Caco-2 (cell line): ENCODE data around the gene TTLL6. TPM values are rescaled to one million over a fixed set of nuclear protein-coding genes. Genes with fewer than 3 reads are reported as not detected.

Experiments
- Bru-seq: library from RNA; stranded (reverse); fragments of 400-500 nt; gene quantifications from one replicate; lab custom pipeline; 2021; lab: Mats Ljungman, UMichigan
- BruChase-seq, 2 experiments: library from RNA; stranded (reverse); fragments of 400-500 nt; gene quantifications; one replicate each; lab custom pipeline; 2021; lab: Mats Ljungman, UMichigan
- BruUV-seq: library from RNA; stranded (reverse); fragments of 400-500 nt; replicated peaks from 2 replicates; lab custom pipeline; 2021; lab: Mats Ljungman, UMichigan
- CTCF ChIA-PET: fragments of 300-600 bp; sonication (Branson Sonifier 250); formaldehyde crosslinking; loops from one replicate; lab custom pipeline; 2022; ENCODE audit warnings: antibody characterized with exemption; lab: Charles Lee
- POLR2A ChIA-PET: fragments of 300-600 bp; sonication (Branson Sonifier 250); formaldehyde crosslinking; loops from one replicate; lab custom pipeline; 2022; ENCODE audit warnings: antibody characterized with exemption; lab: Charles Lee
- DNase-seq, 2 experiments: peaks; one replicate each; pipeline versions ENCODE4 v3.0.0 to v3.0.0-alpha.2; 2020 to 2022
- H3K27me3 ChIP-seq: replicated peaks from 2 replicates; pipeline ENCODE4 v1.6.0; 2011; ENCODE audit warnings: low read length; ENCODE audit not compliant: control insufficient read depth, insufficient read depth
- H3K36me3 ChIP-seq: 2 replicates; pipeline ENCODE4 v1.5.1; 2011; ENCODE audit warnings: low read length; ENCODE audit not compliant: control insufficient read depth, insufficient read depth
- H3K4me1 ChIP-seq: fragments of 250-450 bp; sonication (Bioruptor Pico); 2 replicates; pipeline ENCODE4 v1.5.1; 2020; ENCODE audit warnings: mild to moderate bottlenecking
- H3K4me3 ChIP-seq: 2 replicates; pipeline ENCODE4 v1.5.1; 2011; ENCODE audit warnings: low read depth, mild to moderate bottlenecking, control low read depth, low read length
- H3K9me3 ChIP-seq: fragments of 250-450 bp; sonication (Bioruptor Pico); 2 replicates; pipeline ENCODE4 v1.5.1; 2020; ENCODE audit warnings: mild to moderate bottlenecking, moderate library complexity
- H3K27ac Mint-ChIP-seq: one replicate; pipeline ENCODE4 v1.8.0; 2022; ENCODE audit warnings: mixed read lengths; ENCODE audit not compliant: unreplicated experiment
- H3K27me3 Mint-ChIP-seq: one replicate; pipeline ENCODE4 v1.8.0; 2022; ENCODE audit warnings: mixed read lengths; ENCODE audit not compliant: insufficient read depth, unreplicated experiment
- H3K36me3 Mint-ChIP-seq: one replicate; pipeline ENCODE4 v1.8.0; 2022; ENCODE audit warnings: mild to moderate bottlenecking, mixed read lengths; ENCODE audit not compliant: insufficient read depth, unreplicated experiment
- H3K4me1 Mint-ChIP-seq: one replicate; pipeline ENCODE4 v1.8.0; 2022; ENCODE audit warnings: low read depth, mixed read lengths; ENCODE audit not compliant: unreplicated experiment
- H3K4me3 Mint-ChIP-seq: one replicate; pipeline ENCODE4 v1.8.0; 2022; ENCODE audit warnings: mild to moderate bottlenecking, moderate library complexity, mixed read lengths; ENCODE audit not compliant: unreplicated experiment
- H3K9me3 Mint-ChIP-seq: one replicate; pipeline ENCODE4 v1.8.0; 2022; ENCODE audit warnings: mixed read lengths; ENCODE audit not compliant: unreplicated experiment
- intact Hi-C: fragments of 100-400 bp; cut with micrococcal nuclease; formaldehyde crosslinking; loops from one replicate; pipeline ENCODE4 v1.10.0; 2022; ENCODE audit not compliant: unreplicated experiment
- long read RNA-seq: library from polyadenylated mRNA; stranded (forward); transcript quantifications from one replicate; pipeline ENCODE4 v2.0.0, GENCODE V29; 2022
- total RNA-seq: library from RNA; stranded (reverse); gene quantifications from 2 replicates; pipeline ENCODE4 v1.2.3, GENCODE V29; 2022
- TF ChIP-seq, protein P1 (sequence below), 2 experiments: fragments of 200-600 bp in 1 of 2; IDR thresholded peaks; 1 replicate in 1 of 2; 2 replicates in 1 of 2; pipeline versions ENCODE4 v1.5.1 to v1.8.0; 2011 to 2022; ENCODE audit warnings: antibody characterized with exemption in 1 of 2, control low read depth in 1 of 2, inconsistent platforms in 1 of 2, low read depth in 1 of 2, low read length in 1 of 2, mild to moderate bottlenecking in 1 of 2, moderate library complexity in 1 of 2; ENCODE audit not compliant: insufficient read depth in 1 of 2, severe bottlenecking in 1 of 2, unreplicated experiment in 1 of 2

The TTLL6 gene
- 0.16 and 0.81 TPM in 2 replicates for total RNA-seq
- Bru-seq, nascent RNA, result percentile 31 among the genes with signal in this experiment
- percentile 22 among the genes with signal in this experiment for BruChase-seq, experiment 1, labeled RNA remaining after a 2-hour chase
- BruChase-seq, experiment 2, labeled RNA remaining after a 6-hour chase, result percentile 22 among the genes with signal in this experiment
- long read RNA-seq, result 0 reads

DNA sequence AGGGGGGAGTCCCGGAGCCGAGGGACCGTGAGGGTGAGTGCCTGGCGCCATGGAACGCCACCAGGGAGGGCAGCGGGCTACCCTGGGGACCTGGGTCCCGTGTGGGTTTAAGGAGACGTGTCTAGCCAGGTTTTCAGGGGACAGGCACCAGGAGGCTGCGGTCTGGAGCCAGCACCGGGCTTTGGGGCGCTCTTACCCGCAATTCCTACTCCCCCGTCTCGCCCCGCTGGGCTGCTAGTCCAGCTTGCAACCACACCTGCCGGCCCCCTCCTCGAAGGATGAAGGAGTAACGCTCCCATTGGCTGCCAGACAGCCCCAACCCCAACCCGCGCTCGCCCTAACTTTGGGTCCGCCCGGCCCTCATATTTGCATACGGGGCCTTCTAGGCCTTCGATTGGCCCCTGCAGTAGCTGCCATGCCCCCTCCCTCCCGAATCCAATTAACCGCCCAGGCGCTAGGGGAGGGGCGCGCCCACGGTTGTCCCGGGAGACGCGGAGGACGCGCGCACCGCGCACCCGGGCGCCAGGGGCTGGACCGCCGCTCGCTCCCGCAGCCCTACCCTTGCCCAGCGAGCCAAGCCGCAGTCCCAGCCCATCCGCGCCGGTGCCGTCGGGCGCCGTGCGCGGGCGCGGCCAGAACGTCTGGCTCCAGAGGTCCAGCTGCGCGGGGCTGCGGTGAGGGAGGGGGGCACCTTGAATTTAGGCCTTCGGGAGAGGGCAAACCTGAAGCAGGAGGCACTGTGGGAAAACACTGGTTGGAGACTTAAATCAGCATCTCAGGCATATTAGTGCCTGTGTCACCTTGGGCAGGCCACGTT is at the start of gene TTLL6:
Gene TTLL6 (minus strand): TSS at position 456 of the 817 bp plus-strand sequence. CDS start 157 bp downstream, at position 299.
- Mint-ChIP-seq H3K36me3 (no peaks in the 10 kb centered on the region), H3K27ac (no peak within 1 kb of the TSS), H3K9me3 (no peaks in the 10 kb centered on the region), H3K4me3 (peak within 1 kb of the TSS; percentile 75), H3K27me3 (peaks cover 2% of the 10 kb centered on the region), H3K4me1 (peaks cover 8% of the 10 kb centered on the region)
- Histone ChIP-seq H3K27me3 (no peaks in the 10 kb centered on the region), H3K9me3 (no peaks in the 10 kb centered on the region), H3K4me1 (peaks cover 10% of the 10 kb centered on the region), H3K4me3 (peak within 1 kb of the TSS; percentile 54), H3K36me3 (no peaks in the 10 kb centered on the region)
- peak; percentile 99 to 100 for DNase-seq
- TF ChIP-seq, protein P1, sequence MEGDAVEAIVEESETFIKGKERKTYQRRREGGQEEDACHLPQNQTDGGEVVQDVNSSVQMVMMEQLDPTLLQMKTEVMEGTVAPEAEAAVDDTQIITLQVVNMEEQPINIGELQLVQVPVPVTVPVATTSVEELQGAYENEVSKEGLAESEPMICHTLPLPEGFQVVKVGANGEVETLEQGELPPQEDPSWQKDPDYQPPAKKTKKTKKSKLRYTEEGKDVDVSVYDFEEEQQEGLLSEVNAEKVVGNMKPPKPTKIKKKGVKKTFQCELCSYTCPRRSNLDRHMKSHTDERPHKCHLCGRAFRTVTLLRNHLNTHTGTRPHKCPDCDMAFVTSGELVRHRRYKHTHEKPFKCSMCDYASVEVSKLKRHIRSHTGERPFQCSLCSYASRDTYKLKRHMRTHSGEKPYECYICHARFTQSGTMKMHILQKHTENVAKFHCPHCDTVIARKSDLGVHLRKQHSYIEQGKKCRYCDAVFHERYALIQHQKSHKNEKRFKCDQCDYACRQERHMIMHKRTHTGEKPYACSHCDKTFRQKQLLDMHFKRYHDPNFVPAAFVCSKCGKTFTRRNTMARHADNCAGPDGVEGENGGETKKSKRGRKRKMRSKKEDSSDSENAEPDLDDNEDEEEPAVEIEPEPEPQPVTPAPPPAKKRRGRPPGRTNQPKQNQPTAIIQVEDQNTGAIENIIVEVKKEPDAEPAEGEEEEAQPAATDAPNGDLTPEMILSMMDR (IDR thresholded peaks at IDR 0.05; ENCODE audit: insufficient read depth in 1 of 2, low read depth in 1 of 2, low read length in 1 of 2, severe bottlenecking in 1 of 2, unreplicated experiment in 1 of 2), result peak in 1 of 2 experiments; percentile 17
- BruUV-seq, result no TSS peak
- ChIA-PET CTCF (interaction anchor here (0.7 to 31.3 kb wide), 13 partner anchors 8 to 145 kb away, joined by 3 to 1184 read pairs (median 6); partner anchors contain the start of genes ATP5MC1 and HOXB13), POLR2A (interaction anchor here (0.6 to 1.1 kb wide), 3 partner anchors 62 to 86 kb away, joined by 5 to 8 read pairs (median 8); partner anchors contain the start of gene ATP5MC1)
- intact Hi-C loops, result loop anchor here (1.0 kb wide), 3 partner anchors 14 to 54 kb away; partner anchors contain the start of gene CALCOCO2

DNA sequence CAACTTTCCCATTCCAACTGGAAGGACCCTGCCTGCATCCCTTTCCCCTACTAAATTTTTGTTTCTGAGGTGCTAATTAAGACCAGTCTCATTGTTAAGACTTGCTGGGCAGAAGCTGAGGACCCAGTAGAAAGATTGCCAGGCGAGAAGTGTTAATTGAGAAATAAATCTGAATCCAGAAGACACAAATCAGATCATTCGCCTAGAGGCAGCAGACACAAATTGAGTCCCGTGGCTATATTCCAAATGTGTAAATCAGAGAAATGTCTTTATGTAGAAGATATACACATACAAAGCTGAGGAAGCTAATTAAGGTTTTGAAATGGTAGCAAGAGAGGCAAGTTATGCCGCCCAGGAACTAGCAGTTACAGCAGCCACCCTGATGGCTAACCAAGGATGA is 43.4 kb upstream of the TTLL6 start:
- Histone ChIP-seq H3K36me3 (peaks cover 9% of the 10 kb centered on the region), H3K4me3 (no peak overlapping the region), H3K9me3 (no peaks in the 10 kb centered on the region), H3K27me3 (no peaks in the 10 kb centered on the region), H3K4me1 (peaks cover under 1% of the 10 kb centered on the region)
- TF ChIP-seq, protein P1 (IDR thresholded peaks at IDR 0.05; ENCODE audit: insufficient read depth in 1 of 2, low read depth in 1 of 2, low read length in 1 of 2, severe bottlenecking in 1 of 2, unreplicated experiment in 1 of 2), result no peak
- intact Hi-C loops, result loop anchor here (1.0 kb wide), 1 partner anchor 11 kb away; no protein-coding TSS in a partner anchor
- POLR2A ChIA-PET, result no interaction called here
- H3K9me3 Mint-ChIP-seq, result no peaks in the 10 kb centered on the region
- no peak overlapping the region for H3K27ac Mint-ChIP-seq
- H3K4me3 Mint-ChIP-seq, result no peak overlapping the region
- no peaks in the 10 kb centered on the region for H3K27me3 Mint-ChIP-seq
- peaks cover 73% of the 10 kb centered on the region for H3K36me3 Mint-ChIP-seq
- no TSS peak for BruUV-seq
- DNase-seq, result no peak
- no peaks in the 10 kb centered on the region for H3K4me1 Mint-ChIP-seq
- CTCF ChIA-PET, result interaction anchor here (1.0 to 1.4 kb wide), 2 partner anchors 19 to 47 kb away, joined by 6 to 9 read pairs; no protein-coding TSS in a partner anchor

DNA sequence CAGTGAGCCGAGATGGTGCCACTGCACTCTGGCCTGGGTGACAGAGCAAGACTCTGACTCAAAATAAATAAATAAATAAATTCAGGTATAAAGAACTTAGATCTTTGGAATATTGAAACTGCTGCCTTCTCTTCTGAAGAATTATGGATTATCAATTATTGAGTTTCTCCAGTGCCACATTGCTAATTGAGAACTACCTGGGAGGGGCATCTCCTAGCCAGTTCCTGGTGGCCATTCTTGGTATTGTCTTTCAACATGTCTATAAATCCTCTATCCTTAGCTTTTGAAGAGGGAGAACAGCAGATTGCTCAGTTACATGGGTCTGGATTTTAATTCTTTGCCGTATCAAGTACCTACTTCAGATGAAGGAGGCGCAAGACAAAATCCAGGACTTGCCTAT is 43.0 kb upstream of the TTLL6 start:
- CTCF ChIA-PET, result interaction anchor here (0.7 to 1.4 kb wide), 3 partner anchors 19 to 49 kb away, joined by 4 to 9 read pairs (median 6); no protein-coding TSS in a partner anchor
- BruUV-seq, result no TSS peak

More for the DNA sequence above, 43.0 kb upstream of the TTLL6 start:
- Histone ChIP-seq H3K4me1 (peaks cover 5% of the 10 kb centered on the region), H3K4me3 (no peak overlapping the region), H3K9me3 (no peaks in the 10 kb centered on the region), H3K27me3 (no peaks in the 10 kb centered on the region), H3K36me3 (peaks cover 9% of the 10 kb centered on the region)
- TF ChIP-seq, protein P1 (IDR thresholded peaks at IDR 0.05; ENCODE audit: insufficient read depth in 1 of 2, low read depth in 1 of 2, low read length in 1 of 2, severe bottlenecking in 1 of 2, unreplicated experiment in 1 of 2), result peak; percentile 56 to 78
- Mint-ChIP-seq H3K27me3 (no peaks in the 10 kb centered on the region), H3K4me3 (no peak overlapping the region), H3K4me1 (peaks cover 3% of the 10 kb centered on the region), H3K27ac (no peak overlapping the region), H3K9me3 (no peaks in the 10 kb centered on the region), H3K36me3 (peaks cover 77% of the 10 kb centered on the region)
- intact Hi-C loops, result loop anchor here (1.0 kb wide), 1 partner anchor 11 kb away; no protein-coding TSS in a partner anchor
- DNase-seq, result peak in 1 of 2 experiments; percentile 40
- POLR2A ChIA-PET, result interaction anchor here (0.8 kb wide), 1 partner anchor 32 kb away, joined by 3 read pairs; the partner anchor contains the start of gene ATP5MC1
